Measurements from ENCODE around the gene POMZP3.
A peak's percentile ranks its signal among the peaks of the same experiment; 100 is the strongest.
"Not testable (repeated sequence)": the region's sequence is repeated elsewhere in the genome, so short reads cannot be mapped to it uniquely, and the experiment has no call there.

The POMZP3 gene

DNA sequence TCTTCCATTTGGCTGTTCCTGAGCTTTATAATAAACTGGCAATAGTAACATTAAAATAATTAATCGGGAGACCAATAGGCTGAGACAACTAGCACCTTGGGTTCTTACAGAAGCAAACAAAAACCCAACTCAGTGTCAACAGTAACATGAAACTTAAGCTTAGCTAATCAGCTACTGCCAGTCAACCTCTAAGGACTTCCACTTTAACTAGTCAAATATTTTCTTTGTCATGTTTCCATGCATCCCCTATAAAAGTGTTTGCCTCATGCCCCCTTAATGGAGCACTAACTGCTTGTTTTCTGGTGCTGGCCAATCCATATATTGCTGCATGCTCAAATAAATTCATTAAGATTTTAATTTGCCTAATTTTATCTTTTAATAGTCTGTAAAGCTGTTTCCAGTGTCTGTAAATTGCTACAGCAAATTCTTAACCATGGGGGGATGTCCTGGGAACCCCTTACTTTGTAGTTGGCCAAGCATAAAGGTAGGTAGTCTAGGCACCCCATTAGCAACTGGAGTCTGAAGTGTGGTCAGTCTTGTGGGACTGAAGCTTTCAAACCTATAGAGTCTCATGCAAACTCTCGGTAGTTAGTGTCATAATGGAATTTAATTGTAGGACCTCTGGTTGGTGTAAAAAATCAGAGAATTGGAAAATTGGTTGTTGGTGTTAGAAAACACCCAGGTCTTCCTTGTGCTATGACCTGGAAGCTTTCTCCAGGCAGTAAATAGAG, 40.3 kb downstream of the POMZP3 start:
- not testable (repeated sequence) for DNase-seq (ENCODE audit: low spot score)

DNA sequence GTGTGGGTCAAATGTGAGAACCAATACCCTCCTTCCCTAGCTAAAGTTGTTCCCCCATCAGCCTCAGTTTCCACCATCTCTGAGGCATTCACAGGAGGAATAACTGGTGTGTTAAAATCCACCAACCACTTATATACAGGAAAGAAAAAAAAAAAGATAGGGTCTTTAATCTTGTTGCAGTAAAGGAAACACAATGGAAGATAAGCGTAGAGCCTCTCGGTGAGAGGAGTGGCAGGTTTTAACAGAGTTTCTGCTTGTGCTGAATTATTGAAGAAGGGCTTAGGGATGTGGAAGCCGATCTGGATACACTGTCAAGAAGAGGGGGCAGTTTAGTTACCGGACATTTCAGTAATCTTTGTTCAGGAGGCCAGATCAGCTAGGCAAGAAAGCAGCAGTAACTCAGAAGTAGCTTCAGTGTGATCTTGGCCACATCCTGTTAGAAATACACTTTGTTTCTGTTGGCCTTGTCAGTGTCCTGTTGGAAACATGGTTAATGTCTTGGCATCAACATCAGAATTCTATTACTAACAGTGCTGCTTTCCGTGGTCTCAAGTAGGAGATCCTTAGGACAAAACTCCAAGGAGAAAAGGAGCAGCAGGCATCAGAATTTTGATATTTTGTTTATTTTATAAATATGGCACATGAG, 43.3 kb downstream of the POMZP3 start:
- peak; percentile 9 for DNase-seq (ENCODE audit: low spot score)

DNA sequence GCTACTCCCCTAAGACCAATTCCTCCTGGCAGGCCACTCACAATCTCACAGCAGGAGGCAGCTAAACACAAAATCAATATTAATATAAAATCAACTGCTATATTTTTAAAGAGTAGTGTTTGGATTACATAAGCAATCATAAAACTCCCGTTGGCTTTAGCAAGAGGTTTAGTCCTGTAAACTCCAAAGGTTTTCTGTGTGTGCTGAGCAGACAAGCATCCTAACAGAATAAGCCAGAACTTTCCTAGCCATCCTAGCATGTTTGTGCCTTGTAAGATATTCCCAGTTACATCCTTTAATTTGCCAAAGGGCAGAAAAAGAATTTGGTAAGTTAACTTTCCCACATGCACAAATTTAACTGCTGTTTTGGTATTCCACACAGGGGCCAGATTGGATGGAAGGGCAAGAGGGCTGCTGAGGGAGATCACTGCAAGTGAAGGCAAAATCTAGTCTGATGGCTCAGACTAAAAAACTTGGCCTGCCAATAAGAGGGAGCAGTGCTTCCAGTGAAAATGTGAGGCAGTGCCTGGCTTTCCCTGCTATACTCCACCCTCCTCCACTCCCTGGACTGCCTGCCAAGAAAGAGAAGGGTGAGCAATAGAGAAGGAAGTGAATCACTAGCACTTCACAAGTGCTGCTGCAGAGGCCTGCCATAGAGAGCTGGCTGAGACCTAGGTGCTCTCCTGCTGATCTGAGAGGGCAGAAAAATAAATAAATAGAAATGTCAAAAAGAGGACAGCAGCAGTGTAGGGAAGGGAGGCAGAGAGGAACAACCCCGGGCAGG, 44.0 kb downstream of the POMZP3 start:
- DNase-seq (ENCODE audit: low spot score): not testable (repeated sequence)

DNA sequence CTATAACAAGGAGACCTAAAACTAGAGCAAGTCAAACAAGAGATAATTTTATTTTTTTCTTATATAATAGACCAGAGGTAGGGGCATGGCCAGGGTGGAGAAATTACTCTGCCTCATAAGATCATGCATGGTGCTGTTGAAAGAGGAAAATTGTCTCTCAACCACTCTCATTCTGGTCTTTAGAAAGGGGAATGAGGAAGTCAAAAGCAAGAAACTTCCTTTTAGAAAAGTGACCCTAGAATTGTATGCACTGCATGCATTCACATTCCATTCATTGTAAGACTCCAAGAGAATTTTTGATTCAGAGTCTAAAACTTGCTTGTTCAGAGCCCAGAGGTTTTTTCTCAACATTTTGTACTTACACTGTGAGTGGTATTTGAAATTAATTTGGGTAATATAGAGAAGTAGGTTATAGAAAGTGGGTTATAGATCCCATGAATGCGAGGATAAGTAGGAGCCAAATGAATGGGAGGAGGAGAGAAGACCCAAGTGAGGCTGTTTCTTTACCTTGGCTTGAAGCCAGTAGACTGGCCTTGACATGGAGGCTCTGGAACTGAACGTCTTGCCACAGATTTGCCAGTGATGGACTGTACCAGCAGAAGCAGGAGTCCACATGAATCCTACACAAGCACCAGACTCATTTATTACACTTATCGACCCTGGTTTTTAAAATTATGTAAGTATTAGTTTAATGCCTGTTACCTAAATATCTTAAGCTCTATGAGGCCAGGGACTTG, 51.0 kb downstream of the POMZP3 start:
- not testable (repeated sequence) for DNase-seq (ENCODE audit: low spot score)

DNA sequence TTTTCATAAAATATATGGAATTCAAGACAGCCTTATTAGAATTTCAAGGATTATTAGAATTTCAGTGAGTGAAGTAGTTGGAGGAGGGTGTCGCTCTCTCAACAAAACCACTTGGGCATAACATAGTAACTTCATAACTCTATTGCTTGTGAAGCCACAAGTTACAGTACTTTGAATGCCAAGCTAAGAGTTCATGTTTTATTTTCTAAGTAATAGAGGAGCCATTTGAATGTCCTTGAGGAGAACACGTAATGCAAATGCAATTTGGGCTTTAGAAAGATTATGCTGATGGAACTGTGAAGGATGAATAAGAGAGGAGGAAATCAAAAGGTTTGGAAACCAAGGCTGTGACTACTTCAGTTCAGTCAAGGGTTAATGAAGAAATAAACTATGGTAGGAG, 51.6 kb downstream of the POMZP3 start:
- not testable (repeated sequence) for DNase-seq (ENCODE audit: low spot score)

DNA sequence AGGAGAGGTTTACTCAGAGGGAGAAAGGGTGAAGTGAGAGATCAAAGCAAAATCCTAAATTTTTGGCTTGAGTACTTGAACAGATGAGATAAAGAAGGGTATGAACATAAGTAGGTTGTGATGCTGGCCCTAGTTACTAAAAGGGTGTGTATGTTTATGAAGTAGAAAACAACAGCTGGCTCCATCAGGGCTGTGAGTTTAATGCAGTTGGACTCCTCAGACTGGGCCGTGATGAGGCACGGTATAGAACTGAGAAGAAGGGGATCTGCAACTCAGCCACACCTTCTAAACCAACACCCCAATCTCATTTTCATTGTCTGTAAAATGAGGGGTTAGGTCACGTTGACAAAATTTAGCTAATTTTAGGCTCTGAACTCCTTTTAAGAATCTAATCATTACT, 54.8 kb downstream of the POMZP3 start:
- DNase-seq (ENCODE audit: low spot score): not testable (repeated sequence)

DNA sequence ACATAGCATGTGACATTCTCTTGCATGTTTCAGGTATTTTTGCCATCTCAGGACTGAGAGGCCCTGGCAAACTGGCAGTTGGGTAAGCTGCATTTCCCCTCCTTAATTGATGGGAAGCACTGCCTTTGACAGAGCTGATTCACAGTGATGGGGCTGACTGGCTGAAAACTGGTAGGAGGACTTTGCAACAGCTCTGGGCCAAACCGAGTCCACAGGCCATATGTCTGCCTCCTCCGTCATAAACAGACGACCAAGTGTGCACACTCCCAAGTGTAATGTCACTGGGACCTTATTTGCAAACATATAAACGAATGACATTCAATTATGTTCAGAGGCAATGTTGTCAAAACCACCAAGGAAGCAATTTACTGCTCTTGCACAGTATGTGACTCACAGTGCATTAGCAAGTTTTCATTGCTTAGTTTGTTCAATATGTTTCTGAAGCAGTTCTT, 56.7 kb downstream of the POMZP3 start:
- peak; percentile 1 for DNase-seq (ENCODE audit: low spot score)

DNA sequence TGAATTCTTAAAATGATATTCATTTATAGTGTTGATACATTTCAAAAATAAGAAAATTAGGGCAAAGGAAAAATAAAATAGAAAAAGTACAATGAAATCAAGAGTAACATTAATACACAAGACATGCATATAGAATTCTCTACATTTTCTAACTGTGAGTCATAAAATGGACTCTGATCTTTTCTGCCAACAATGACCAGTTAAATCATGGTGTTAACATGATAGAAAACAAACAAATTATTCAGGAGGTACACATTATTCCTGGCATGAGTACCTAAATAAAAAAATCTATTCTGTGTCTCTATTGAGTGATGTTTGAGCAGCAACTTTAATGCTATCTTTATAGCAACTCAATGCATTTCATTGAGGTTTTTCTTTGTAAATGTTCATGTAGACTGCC, 58.3 kb downstream of the POMZP3 start:
- not testable (repeated sequence) for DNase-seq (ENCODE audit: low spot score)

DNA sequence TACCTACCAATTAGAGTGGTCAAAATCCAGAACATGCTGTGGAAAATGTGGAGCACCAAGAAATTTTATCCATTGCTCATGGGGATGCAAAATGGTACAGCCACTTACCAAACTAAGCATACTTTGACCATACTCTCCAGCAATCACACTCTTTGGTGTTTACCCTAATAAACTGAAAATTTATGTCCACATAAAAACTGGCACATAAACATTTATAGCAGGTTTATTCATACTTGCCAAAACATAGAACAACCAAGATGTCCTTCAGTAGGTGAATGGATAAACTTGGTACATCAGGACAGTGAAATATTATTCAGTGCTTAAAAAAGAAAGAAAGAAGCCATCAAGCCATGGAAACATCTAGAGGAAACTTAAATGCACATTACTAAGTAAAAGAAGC, 59.3 kb downstream of the POMZP3 start:
- not testable (repeated sequence) for DNase-seq (ENCODE audit: low spot score)

DNA sequence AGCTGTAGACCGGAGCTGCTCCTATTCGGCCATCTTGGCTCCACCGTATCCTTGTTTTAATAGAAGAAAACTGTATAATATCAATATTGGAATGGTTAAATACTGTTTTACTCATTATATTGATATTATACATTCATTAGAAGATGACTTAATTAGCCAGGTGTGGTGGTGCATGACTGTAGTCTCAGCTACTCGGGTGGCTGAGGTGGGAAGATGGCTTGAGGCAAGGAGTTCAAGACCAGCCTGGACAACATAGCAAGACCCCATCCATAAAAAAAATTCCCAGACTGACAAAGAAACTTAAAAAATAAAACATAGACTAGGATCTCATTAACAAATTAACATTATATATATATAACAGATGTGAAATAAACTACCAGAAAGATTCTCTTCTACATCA, 59.8 kb downstream of the POMZP3 start:
- not testable (repeated sequence) for DNase-seq (ENCODE audit: low spot score)

DNA sequence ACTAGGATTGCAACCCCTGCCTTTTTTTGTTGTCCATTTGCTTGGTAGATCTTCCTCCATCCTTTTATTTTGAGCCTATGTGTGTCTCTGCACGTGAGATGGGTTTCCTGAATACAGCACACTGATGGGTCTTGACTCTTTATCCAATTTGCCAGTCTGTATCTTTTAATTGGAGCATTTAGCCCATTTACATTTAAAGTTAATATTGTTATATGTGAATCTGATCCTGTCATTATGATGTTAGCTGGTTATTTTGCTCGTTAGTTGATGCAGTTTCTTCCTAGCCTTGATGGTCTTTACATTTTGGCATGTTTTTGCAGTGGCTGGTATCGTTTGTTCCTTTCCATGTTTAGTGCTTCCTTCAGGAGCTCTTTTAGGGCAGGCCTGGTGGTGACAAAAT, 62.1 kb downstream of the POMZP3 start:
- not testable (repeated sequence) for DNase-seq (ENCODE audit: low spot score)

DNA sequence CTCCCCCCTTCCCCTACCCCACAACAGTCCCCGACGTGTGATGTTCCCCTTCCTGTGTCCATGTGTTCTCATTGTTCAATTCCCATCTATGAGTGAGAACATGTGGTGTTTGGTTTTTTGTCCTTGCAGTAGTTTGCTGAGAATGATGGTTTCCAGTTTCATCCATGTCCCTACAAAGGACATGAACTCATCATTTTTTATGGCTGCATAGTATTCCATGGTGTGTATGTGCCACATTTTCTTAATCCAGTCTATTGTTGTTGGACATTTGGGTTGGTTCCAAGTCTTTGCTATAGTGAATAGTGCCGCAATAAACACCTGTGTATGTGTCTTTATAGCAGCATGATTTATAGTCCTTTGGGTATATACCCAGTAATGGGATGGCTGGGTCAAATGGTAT, 65.7 kb downstream of the POMZP3 start:
- DNase-seq (ENCODE audit: low spot score): not testable (repeated sequence)

DNA sequence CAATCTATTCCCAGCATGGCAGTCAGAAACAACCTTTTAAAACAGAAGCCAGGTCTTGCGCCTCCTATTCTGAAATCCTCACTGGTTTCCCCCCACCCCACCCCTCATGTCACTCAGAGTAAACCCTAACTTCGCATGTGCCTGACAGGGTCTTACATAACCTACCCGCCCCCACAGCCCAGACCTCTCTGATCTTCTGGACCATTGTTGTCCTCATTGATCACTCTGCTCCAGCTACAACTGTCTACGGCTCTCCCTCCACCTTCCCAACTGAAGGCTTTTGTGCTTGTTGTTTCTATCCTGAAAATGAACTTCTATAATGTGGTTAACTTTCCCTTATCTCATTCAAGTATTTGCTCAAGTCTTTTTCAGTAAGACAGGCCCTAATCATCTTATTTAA, 66.9 kb downstream of the POMZP3 start:
- DNase-seq (ENCODE audit: low spot score): not testable (repeated sequence)
